ENCODE data around the gene GSN.

The GSN gene

GRCh38 chr9:121246821-121247561 lies 21.0 kb upstream of the GSN start:
- DNase-seq (ENCODE audit: low spot score), result no peak

DNA sequence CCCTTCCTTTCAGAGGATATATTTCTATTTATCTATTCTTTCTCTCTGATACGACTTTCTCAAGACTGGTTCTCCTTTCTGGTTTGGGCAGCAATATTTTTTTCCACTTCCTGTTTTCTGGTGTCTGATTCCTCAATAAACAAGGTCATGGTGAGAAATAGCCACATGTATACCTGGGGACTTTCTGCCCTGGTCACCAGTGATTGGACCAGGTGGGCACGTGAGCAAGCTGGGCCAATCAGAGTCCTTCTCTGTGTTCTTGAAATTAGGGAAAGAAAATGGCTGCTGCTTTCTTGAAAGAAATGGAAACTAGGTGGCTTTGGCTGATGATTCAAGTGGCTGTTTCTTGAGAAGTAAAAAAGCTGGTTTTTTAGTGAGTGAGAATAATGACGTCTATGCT lies 18.4 kb upstream of the GSN start:
- DNase-seq (ENCODE audit: low spot score), result no peak

DNA sequence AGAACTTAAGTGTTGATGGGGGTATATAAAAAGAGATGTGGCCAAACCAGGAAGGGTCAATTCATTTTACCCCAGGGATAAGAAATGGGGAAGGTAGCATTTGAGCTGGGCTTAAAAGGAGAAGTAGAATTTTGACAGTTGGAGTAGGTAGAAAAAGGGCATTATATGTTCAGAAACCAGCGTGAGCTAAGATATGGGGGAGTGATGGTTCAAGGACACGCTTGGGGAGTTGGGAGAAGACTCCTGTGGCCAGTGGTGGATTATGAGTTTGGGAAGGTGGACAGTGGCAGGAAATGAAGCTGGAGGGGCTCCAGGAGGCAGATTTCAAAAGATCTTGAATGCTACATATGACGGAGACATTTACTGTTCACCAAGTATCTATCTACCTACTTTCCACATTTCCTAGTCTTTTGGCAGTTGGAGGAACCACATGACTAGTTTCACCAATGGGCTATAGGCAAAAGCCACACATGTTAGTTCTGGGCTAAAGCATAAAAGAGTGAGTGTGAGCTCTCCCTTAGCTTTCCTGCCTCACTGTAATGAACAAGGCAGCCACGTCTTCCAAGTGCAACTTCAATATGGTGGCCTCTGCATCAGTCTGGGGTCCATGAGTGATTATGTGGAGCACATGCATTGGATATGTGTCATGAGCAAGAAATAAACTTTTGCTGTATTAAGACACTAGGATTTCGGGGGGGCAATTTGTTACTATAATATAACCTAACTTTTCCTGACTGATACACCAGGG lies 15.7 kb upstream of the GSN start:
- no peak for DNase-seq (ENCODE audit: low spot score)

- no peak for DNase-seq (ENCODE audit: low spot score)
Observed at GRCh38 chr9:121253162-121253561, 14.8 kb upstream of the GSN start.

- DNase-seq (ENCODE audit: low spot score), result no peak
Observed at GRCh38 chr9:121253821-121254501, 14.0 kb upstream of the GSN start.

- DNase-seq (ENCODE audit: low spot score), result no peak
Observed at GRCh38 chr9:121259498-121259897, 8.5 kb upstream of the GSN start.

DNA sequence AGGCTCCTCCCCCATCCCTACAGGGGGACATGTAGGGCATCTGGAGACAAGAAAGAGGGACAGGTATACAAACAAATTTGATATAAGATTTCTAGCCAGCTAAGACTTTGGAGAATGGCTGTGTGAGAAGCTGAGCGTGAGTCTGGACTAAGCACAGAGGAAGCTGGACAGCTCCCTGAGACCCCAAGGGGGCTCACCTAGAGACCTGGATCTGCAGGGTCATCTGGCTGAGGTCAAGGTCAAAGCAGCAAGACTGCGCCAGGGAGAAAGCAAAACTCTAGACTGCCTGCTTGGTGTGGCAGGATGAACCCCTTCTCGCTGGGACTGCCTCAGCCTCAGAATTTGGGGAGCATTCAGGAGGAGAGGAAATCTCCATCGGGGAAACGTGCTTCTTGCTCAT lies 8.0 kb upstream of the GSN start:
- DNase-seq (ENCODE audit: low spot score), result no peak

GRCh38 chr9:121260457-121261106 lies 7.4 kb upstream of the GSN start:
- no peak for DNase-seq (ENCODE audit: low spot score)

- DNase-seq (ENCODE audit: low spot score), result peak; percentile 90
Observed at GRCh38 chr9:121261107-121261460, 6.9 kb upstream of the GSN start.

DNA sequence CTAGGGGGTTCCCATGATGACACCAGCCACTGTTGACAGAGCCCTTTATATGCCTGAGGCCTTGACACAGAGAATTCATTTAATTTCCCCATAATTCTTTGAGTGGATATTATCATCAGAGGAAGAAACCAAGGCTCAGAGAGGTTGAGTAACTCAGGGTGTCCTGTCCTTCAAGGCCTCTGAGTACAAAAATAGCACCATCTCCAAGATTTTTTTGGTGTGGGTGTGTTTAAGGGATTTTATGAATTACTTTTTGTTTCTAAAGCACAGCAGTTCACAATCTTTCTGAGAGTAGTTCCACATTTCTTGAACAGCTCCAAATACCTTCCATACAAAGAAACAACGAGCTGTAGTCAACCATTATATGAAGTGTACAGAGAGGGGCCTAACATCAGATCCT lies 6.2 kb upstream of the GSN start:
- DNase-seq (ENCODE audit: low spot score), result no peak

GRCh38 chr9:121262423-121262822 lies 5.5 kb upstream of the GSN start:
- no peak for DNase-seq (ENCODE audit: low spot score)

- DNase-seq (ENCODE audit: low spot score), result no peak
Observed at GRCh38 chr9:121262953-121263352, 5.0 kb upstream of the GSN start.

- no peak for DNase-seq (ENCODE audit: low spot score)
Observed at GRCh38 chr9:121266356-121266755, 1.6 kb upstream of the GSN start.

DNA sequence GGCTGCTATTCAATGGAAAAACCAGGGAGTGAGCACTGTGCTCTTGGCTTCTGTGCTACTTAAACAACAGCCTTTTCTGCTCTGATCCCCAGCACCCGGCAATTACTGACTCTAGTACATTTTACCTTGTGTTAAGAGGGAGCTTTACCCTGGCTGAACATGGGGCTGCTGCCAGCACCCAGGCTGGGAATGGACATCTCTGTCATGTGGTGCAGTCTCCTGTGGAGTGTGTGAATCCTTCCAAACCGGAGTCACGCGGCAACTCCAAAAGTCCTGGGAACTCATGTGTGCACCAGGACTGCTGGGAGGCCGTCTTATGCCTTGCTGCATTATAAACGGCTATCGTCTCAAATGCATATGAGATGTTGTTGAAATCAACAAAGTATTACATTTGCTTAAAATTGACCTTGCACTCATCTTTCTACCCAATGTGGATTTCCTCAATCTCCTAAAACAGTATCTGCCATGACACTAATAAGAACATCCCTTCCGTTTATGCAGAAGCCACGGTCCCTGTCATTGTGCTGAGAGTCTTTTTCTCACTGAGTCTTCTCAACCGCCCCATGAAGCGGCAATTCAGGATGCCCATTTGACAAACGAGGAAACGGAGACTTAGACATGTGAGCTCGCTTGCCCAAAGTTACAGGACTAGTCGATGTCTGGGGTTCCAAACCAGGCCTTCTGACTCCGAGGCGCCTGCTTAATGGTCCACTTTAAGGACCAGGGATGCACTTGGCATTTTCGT lies 884 bp upstream of the GSN start:
- DNase-seq (ENCODE audit: low spot score), result no peak

- DNase-seq (ENCODE audit: low spot score), result no peak
Observed at GRCh38 chr9:121268598-121268850, 562 bp downstream of the GSN start.

DNA sequence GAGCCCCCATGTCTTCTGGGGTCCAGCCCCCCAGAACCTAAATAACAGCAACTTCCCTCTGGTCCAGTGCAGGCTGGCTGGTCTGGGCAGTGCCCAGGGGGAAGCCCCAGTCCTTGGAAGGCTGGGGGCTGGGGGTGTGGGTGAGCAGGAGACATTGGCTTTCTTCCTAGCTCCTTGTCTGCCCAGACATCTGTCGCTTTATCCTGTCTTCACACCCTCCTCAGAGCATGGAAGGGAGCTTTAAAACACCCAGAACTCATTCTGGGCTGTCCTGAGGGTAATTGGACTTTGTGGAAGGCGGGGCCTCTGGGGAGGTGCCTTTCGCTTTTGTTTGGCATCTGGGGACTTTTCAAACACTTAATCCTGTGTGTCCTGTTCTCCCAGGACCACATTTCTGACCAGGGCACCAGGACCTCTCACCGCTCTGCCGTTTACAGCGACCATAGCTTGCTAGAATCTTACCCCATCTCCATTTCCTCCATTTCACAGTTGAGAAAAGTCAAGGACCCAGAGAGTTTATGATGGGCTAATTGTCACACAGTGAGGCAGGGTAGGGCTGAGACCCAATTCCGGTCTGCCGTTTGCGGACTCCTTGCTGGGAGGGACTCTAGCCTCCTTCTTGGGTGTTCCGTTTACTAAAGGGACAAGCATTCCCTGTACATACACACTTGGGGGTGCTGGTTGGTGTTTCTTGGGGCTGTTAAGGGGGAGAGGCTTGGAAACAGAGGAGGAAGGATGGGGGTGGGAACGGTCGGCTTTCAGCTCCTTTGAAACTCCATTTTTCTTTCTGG lies 1.1 kb downstream of the GSN start:
- DNase-seq (ENCODE audit: low spot score), result no peak

GRCh38 chr9:121269642-121270254 lies 1.8 kb downstream of the GSN start:
- no peak for DNase-seq (ENCODE audit: low spot score)

DNA sequence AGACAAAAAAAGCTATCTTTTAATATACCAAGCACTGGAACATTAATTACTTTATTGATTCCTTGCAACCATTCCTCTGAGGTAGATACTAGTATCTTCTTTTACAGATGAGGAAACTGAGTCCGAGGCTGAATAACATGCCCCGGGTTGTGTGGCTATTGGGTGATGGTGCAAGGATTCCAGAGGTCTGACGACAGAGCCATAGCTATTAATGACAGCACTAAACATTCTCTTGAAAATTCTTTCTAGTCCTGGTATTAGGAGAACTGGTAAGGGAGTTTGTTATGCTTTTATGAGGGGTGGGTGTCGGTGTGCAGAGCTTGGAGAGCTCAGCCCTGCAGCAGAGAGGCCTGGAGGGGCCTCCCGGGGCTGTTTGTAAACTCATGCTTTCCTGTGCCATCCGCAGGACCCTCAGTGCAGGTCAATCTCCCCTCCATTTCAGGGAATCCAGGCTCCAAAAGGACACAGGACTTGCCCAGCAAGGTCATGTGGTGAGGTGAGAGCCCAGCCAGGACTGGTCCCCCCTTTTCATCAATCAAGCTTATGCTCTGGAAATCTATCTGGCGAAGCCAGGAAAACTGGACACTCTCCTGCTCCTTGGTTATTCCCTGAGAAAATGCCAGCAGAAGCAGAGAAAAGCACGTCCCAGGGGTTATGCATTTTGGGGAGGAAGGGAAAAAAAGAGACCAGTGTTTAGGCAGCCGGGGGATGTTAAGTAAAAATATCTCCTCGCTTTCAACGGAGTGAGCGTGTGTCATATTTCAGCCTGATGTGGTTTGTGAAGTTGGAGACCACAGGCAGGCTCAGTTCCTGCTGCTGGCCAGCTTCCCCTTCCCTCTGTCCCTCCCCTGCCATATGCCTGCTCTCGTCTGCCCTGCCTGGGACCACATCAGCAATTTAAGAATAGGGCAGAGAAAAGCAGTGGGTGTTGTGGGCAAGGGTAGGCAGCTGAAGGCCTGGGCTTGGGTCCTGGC lies 3.7 kb downstream of the GSN start:
- no peak for DNase-seq (ENCODE audit: low spot score)

- DNase-seq (ENCODE audit: low spot score), result no peak
Observed at GRCh38 chr9:121272401-121272948, 4.5 kb downstream of the GSN start.

Data from kidney capillary endothelial cell (primary cell).